K562 (cell line): ENCODE results near the gene HDAC7. TPM values are rescaled to one million over a fixed set of nuclear protein-coding genes. Genes with fewer than 3 reads are reported as not detected.

Experiments
- CC2D1A ChIP-seq: fragments of 450-650 bp; IDR thresholded peaks from 2 replicates; pipeline ENCODE4 v1.6.1; 2017; ENCODE audit warnings: mild to moderate bottlenecking
- KLF13 ChIP-seq: fragments of 450-650 bp; IDR thresholded peaks from 2 replicates; pipeline ENCODE4 v1.6.1; 2016; ENCODE audit warnings: missing genetic modification characterization, low read depth, mild to moderate bottlenecking, missing compliant biosample characterization, moderate library complexity, borderline replicate concordance
- NCOA2 ChIP-seq, 2 experiments: fragments of 450-650 bp; IDR thresholded peaks; 2 replicates each; pipeline ENCODE4 v1.6.1; 2018; ENCODE audit warnings: mild to moderate bottlenecking in 2 of 2, moderate library complexity in 1 of 2; ENCODE audit not compliant: partially characterized antibody in 2 of 2
- NR3C1 ChIP-seq: sonication (generic); formaldehyde crosslinking; IDR thresholded peaks from 2 replicates; pipeline ENCODE4 v1.8.1; 2022; ENCODE audit warnings: missing genetic modification reagents
- PHTF2 ChIP-seq: fragments of 250-450 bp; sonication (Bioruptor Pico); IDR thresholded peaks from 2 replicates; pipeline ENCODE4 v1.5.0; 2021; ENCODE audit warnings: mild to moderate bottlenecking
- PTRF ChIP-seq: fragments of 450-650 bp; IDR thresholded peaks from 2 replicates; pipeline ENCODE4 v1.6.1; 2016; ENCODE audit warnings: mild to moderate bottlenecking, missing genetic modification characterization, missing compliant biosample characterization
- TFAM ChIP-seq: fragments of 250-450 bp; sonication (Bioruptor Pico); conservative IDR thresholded peaks from 2 replicates; pipeline ENCODE4 v1.5.0; 2021; ENCODE audit warnings: mild to moderate bottlenecking, moderate library complexity
- ZNF407 ChIP-seq: fragments of 450-650 bp; IDR thresholded peaks from 2 replicates; pipeline ENCODE4 v1.6.1; 2016; ENCODE audit warnings: low read depth
- ZNF780A ChIP-seq: fragments of 250-450 bp; sonication (Bioruptor Pico); IDR thresholded peaks from 2 replicates; pipeline ENCODE4 v1.5.0; 2021; ENCODE audit warnings: mild to moderate bottlenecking
- polyA plus RNA-seq, 8 experiments: library from polyadenylated mRNA; depleted of rRNA in 4 of 8; stranded (reverse) in 5 of 8; unstranded in 3 of 8; fragments of >200 nt; fragmentation: Nextera tagmentation in 2 of 8; fragmentation: Illumina TruSeq in 1 of 8; extraction: Ambion mirVana in 2 of 8; extraction: Trizol in 1 of 8; gene quantifications; 2 replicates each; pipeline versions ENCODE4 v1.2.1 to v1.2.3, GENCODE V29; 2011 to 2014; ENCODE audit warnings: inconsistent platforms in 1 of 8, missing spikeins in 1 of 8
- total RNA-seq, 7 experiments: library from RNA; depleted of rRNA in 6 of 7; stranded (reverse); fragments of >200 nt in 6 of 7; fragmentation: Illumina TruSeq in 2 of 7; extraction: Trizol in 2 of 7; gene quantifications; 2 replicates each; pipeline versions ENCODE4 v1.2.1 to v1.2.3, GENCODE V29; 2011 to 2021; ENCODE audit warnings: low replicate concordance in 1 of 7

Gene HDAC7
- total and polyA plus RNA-seq, 9 of the 15 experiments (the other 6 are each of a cell fraction or from before 2014, with no cell fraction given) = 2.5 to 129 (median 31.1) TPM

- TF ChIP-seq ZNF407 (no peak), TFAM (CRISPR knock-in tag) (no peak), PHTF2 (CRISPR knock-in tag) (no peak), ZNF780A (CRISPR knock-in tag) (no peak), PTRF (tag) (no peak), NCOA2 (IDR thresholded peaks at IDR 0.05; ENCODE audit: partially characterized antibody in 2 of 2) (no peak), NR3C1 (no peak), CC2D1A (no peak), KLF13 (tag) (no peak)
- TF ChIP-seq, all 486 proteins: peak for 0
These were observed 62.3 kb downstream of the HDAC7 start (continued) for GRCh38 chr12:47757364-47757839.
